ENCODE measurements around the gene WWOX. TPM values are rescaled to one million over a fixed set of nuclear protein-coding genes. Genes with fewer than 3 reads are reported as not detected.
A peak's percentile ranks its signal among the peaks of the same experiment; 100 is the strongest.
"Not testable (repeated sequence)": the region's sequence is repeated elsewhere in the genome, so short reads cannot be mapped to it uniquely, and the experiment has no call there.

Gene WWOX
- total RNA-seq, result 16.0 and 17.8 TPM in 2 replicates

DNA sequence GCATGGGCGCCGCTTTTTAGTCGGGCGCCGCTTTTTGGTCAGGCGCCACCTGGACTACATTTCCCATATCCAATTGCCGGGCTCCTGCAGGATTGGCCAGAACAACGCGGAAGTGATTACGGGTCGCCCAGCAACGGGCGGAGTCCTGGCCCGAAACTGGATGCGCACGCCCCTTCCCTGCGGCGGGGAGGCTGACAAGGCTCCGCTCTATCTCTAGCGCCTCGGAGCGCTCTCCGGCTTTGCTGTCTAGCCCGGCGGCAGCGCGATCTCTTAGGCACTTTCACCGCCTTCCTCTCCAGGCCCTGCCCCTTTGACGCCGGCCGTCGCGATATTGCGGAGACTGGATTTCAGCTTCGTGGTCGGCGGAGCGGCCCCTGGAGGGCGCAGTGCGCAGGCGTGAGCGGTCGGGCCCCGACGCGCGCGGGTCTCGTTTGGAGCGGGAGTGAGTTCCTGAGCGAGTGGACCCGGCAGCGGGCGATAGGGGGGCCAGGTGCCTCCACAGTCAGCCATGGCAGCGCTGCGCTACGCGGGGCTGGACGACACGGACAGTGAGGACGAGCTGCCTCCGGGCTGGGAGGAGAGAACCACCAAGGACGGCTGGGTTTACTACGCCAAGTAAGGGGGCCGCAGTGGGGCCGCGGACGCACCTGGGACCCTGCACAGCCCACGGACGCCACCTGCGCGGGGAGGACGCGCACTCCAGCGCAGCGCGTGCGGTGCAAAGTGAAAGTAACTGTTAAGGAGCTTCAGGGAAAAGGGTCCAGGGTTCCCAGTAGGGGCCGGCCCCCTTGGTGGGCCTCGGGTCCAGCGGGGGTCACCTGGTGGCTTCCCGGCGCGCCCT, at the start of gene WWOX:
WWOX (plus strand) TSS at position 384 of the 841 bp plus-strand sequence.
- H3K36me3 Mint-ChIP-seq (ENCODE audit: low read depth), result peaks cover 3% of the 10 kb centered on the region

DNA sequence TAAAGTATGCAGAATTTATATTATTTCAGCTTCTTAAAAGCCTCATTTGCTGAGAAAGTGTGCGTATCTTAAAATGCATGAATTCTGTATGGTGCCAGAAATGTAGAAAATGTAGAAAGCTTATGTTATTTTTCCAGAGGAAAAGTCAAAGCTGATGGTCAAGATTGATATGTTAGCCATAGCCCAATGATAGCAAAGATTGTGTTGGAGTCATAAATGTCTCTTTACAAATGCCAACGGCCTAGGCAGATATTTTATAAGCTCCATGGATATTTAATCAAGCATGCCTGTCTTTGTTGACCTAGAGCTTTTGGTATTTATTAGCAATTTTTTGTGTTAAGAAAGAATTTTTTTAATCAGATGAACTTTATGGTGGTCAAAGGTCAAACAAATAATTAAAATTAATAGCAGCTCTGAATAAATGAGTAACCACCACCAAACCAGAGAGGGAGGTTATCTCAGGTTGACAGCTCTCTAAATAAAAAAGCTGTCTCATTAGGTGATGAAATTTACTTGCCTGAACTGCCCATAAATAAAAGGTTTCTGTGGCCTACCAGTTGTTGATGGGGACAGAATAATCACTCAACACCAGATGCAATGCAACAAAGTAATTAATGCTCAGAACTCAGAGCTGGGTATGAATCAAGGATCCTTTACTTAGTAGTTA, 48.6 kb upstream of the WWOX start:
- intact Hi-C loops (cut with micrococcal nuclease), result no loop called here
- Mint-ChIP-seq H3K36me3 (ENCODE audit: low read depth) (no peaks in the 10 kb centered on the region), H3K9me3 (no peaks in the 10 kb centered on the region), H3K27me3 (ENCODE audit: insufficient read depth) (peaks cover 2% of the 10 kb centered on the region), H3K27ac (no peak overlapping the region), H3K4me1 (ENCODE audit: low read depth) (no peaks in the 10 kb centered on the region), H3K4me3 (no peak overlapping the region)
- no peak for DNase-seq (ENCODE audit: low spot score)

More for the DNA sequence above, at the start of gene WWOX:
- peak within 1 kb of the TSS; percentile 85 for H3K27ac Mint-ChIP-seq
- H3K4me1 Mint-ChIP-seq (ENCODE audit: low read depth), result peaks cover 24% of the 10 kb centered on the region
- peaks cover 7% of the 10 kb centered on the region for H3K27me3 Mint-ChIP-seq (ENCODE audit: insufficient read depth)
- peak; percentile 95 for DNase-seq (ENCODE audit: low spot score)
- H3K4me3 Mint-ChIP-seq, result peak within 1 kb of the TSS; percentile 90
- intact Hi-C loops (cut with micrococcal nuclease), result loop anchor here (1.0 kb wide), 5 partner anchors 96 to 908 kb away; partner anchors contain the start of genes MON1B and NUDT7
- H3K9me3 Mint-ChIP-seq, result peaks cover 3% of the 10 kb centered on the region

DNA sequence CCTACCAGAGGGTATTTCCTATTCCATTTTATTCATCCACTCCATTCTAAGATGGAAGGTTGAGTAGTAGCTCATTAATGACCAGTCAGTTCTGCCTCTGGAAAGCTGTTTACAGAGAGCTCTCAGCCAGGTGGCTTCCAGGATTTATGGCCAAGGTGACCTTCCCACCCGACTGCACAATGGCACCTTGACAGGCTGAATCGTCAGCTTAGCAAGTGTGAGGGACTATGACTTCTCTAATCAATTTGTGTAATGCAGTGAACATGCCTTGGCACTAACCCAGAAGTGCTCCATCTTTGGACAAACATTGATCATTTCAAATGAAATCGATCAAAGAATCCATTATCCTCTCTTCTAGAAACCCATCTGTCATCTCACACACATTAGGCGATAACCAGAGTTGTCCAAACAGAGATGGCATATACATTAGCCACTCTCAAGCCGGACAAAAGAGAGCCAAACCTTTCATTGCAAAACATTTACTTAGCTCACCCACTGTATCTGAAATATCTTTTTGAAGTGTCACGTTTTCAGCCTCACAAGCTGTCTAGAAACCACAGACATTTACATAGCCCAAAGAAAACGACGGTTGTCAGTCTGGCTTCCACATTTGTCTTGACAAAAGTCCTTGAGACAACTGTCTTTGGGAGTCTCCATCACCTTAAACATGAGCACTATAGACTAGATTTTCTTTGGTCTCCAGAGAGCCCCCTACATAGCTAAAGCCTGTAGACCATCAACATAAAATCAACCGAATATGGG, 41.5 kb upstream of the WWOX start:
- no peak overlapping the region for H3K4me3 Mint-ChIP-seq
- no peaks in the 10 kb centered on the region for H3K9me3 Mint-ChIP-seq
- H3K27me3 Mint-ChIP-seq (ENCODE audit: insufficient read depth), result no peaks in the 10 kb centered on the region
- DNase-seq (ENCODE audit: low spot score), result no peak
- no peaks in the 10 kb centered on the region for H3K36me3 Mint-ChIP-seq (ENCODE audit: low read depth)
- no peak overlapping the region for H3K27ac Mint-ChIP-seq
- H3K4me1 Mint-ChIP-seq (ENCODE audit: low read depth), result no peaks in the 10 kb centered on the region
- intact Hi-C loops (cut with micrococcal nuclease), result no loop called here

DNA sequence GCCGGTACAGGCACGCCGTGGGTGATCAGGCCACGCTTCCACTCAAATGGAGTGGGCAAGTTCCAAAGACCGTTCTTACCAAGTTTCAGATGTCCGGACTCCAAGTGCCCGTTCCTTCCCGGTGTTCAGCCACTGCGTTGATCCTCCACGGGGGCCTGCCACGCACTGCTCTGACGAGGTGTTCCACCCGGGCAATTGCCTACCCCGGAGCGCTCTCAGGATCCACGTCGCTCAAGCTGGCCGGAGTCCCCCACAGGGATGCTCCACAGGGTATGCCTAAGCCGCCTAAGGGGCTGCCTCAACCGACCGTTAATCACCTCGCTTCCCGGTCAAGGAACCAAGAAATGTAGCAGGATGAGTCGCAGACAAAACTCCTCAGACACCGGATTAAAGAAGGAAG, 39.6 kb upstream of the WWOX start:
- H3K9me3 Mint-ChIP-seq; H3K27ac Mint-ChIP-seq; H3K4me1 Mint-ChIP-seq (ENCODE audit: low read depth); H3K4me3 Mint-ChIP-seq; DNase-seq (ENCODE audit: low spot score); H3K36me3 Mint-ChIP-seq (ENCODE audit: low read depth); H3K27me3 Mint-ChIP-seq (ENCODE audit: insufficient read depth); intact Hi-C loops (cut with micrococcal nuclease): not testable (repeated sequence)

DNA sequence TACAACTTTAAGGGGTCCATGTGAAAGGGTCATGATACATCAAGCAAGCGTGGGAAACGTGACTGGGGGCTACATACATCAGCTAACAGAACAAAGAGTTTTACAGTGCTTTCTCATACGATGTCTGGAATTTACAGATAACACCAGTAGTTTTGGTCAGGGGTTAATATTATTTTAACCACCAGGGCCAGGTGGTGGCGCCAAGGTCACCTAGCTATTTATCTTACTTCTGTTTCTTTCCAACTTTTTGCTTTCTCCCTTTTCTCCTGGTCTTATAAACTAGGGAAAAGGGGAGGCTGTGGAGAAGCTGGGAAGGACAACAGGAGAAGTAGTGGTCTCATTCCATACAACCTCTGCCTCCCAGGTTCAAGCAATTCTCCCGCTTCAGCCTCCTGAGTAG, 39.2 kb upstream of the WWOX start:
- no peak for DNase-seq (ENCODE audit: low spot score)
- intact Hi-C loops (cut with micrococcal nuclease), result no loop called here
- H3K4me3 Mint-ChIP-seq, result no peak overlapping the region
- H3K27me3 Mint-ChIP-seq (ENCODE audit: insufficient read depth), result peaks cover 5% of the 10 kb centered on the region
- H3K4me1 Mint-ChIP-seq (ENCODE audit: low read depth), result no peaks in the 10 kb centered on the region
- H3K9me3 Mint-ChIP-seq, result no peaks in the 10 kb centered on the region
- no peaks in the 10 kb centered on the region for H3K36me3 Mint-ChIP-seq (ENCODE audit: low read depth)
- no peak overlapping the region for H3K27ac Mint-ChIP-seq

DNA sequence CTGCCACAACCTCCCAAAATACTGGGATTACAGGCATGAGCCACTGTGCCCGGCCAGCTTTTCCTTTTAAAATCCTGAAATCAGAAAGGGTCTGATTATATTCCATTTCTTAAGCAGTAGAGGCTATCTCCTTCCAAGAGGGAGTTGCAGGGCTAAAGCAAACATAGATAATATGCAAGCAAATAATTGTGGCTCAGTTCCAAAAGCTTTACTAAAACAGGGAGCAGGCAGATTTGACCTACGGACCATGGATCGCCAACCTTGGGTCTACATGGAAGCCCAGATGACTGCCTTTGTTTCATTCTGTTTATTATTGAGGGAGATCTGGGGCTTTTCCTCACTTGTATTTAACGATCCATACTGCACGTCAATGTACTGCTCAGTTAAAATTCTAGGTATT, 38.6 kb upstream of the WWOX start:
- Mint-ChIP-seq H3K4me3 (no peak overlapping the region), H3K27me3 (ENCODE audit: insufficient read depth) (peaks cover 9% of the 10 kb centered on the region), H3K27ac (no peak overlapping the region), H3K36me3 (ENCODE audit: low read depth) (no peaks in the 10 kb centered on the region), H3K9me3 (no peaks in the 10 kb centered on the region), H3K4me1 (ENCODE audit: low read depth) (no peaks in the 10 kb centered on the region)
- intact Hi-C loops (cut with micrococcal nuclease), result no loop called here
- DNase-seq (ENCODE audit: low spot score), result no peak

DNA sequence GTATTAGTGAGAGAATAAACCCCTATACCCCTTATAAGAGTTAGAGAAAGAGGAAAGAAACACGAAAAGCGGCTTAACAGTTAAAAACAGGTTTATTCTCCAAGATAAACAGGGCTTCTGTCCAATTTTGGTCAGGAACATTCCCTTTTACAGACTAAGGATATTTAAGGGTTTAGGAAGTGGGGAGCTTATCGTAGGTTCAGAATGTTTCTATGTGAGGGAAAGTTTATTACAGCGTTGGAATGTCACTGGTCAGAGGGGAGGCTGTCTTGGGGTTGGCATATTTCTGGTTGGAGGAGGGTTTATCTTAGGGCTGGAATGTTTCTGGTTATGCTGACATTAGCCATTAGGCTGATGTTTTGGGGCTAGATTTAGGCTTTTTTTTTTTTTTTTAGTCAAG, 34.1 kb upstream of the WWOX start:
- intact Hi-C loops (cut with micrococcal nuclease), result no loop called here
- Mint-ChIP-seq H3K36me3 (ENCODE audit: low read depth) (no peaks in the 10 kb centered on the region), H3K9me3 (no peaks in the 10 kb centered on the region), H3K4me1 (ENCODE audit: low read depth) (no peaks in the 10 kb centered on the region), H3K27ac (no peak overlapping the region), H3K27me3 (ENCODE audit: insufficient read depth) (peaks cover 9% of the 10 kb centered on the region), H3K4me3 (no peak overlapping the region)
- no peak for DNase-seq (ENCODE audit: low spot score)

DNA sequence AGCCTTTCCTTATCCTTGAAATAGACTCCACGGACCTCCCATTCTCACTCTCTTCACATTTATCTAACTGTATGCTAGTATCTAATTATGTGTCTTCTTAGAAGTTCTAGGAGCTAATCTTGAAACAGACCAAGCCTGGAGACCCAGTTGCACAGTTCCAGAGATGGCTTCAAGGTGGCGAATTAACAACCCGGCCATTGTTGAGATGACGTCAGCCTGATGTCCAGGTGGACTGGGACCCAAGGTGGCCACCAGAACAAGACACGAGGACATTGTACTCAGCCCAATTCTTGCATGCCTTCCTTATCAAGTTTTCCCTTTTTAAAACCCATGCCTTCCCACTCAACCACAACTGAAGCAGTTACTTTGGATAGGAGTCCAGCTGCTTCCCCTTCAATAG, 29.5 kb upstream of the WWOX start:
- H3K4me3 Mint-ChIP-seq, result no peak overlapping the region
- no peaks in the 10 kb centered on the region for H3K36me3 Mint-ChIP-seq (ENCODE audit: low read depth)
- peaks cover 20% of the 10 kb centered on the region for H3K27me3 Mint-ChIP-seq (ENCODE audit: insufficient read depth)
- H3K27ac Mint-ChIP-seq, result no peak overlapping the region
- intact Hi-C loops (cut with micrococcal nuclease), result no loop called here
- no peak for DNase-seq (ENCODE audit: low spot score)
- H3K4me1 Mint-ChIP-seq (ENCODE audit: low read depth), result no peaks in the 10 kb centered on the region
- no peaks in the 10 kb centered on the region for H3K9me3 Mint-ChIP-seq

DNA sequence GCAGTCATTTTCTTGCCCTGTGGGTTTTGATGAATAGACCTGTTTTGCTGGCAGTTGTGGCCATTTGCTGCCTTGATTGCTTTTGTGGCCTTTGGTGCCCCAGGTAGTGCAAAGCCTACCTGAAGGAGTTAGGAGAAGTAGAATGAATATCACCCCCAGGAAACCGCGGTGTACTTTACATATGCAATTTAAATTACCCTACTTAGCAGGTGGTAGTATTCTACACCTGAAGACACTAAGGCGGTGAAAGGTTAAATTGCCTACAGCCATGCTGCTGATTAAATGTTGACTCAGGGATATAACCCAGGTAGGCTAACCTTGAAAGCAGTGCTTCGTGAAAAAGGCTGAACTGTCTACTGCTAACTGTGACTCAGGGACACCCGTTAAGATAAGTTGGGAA, 27.2 kb upstream of the WWOX start:
- Mint-ChIP-seq H3K9me3 (no peaks in the 10 kb centered on the region), H3K27ac (no peak overlapping the region), H3K36me3 (ENCODE audit: low read depth) (no peaks in the 10 kb centered on the region), H3K27me3 (ENCODE audit: insufficient read depth) (peaks cover 13% of the 10 kb centered on the region), H3K4me1 (ENCODE audit: low read depth) (no peaks in the 10 kb centered on the region), H3K4me3 (no peak overlapping the region)
- intact Hi-C loops (cut with micrococcal nuclease), result no loop called here
- no peak for DNase-seq (ENCODE audit: low spot score)

DNA sequence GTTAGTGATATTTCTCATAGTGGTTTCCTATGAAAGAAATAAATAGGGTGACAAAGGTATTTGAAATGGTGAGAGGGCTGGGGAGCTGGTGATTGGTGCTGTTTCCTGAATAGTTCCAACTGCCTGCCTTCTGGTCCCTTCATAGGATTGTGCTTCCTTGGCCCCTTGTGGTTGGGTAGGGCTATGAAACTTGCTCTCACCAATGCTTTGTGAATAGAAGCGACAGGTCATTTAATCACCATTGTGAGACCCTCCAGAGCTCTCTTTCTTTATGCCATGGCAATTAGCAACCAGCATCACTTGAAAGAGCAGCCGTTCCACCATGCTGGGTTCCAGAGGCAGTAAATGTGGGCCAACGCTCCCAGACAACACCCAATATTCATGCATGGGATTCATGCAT, 23.7 kb upstream of the WWOX start:
- Mint-ChIP-seq H3K4me1 (ENCODE audit: low read depth) (no peaks in the 10 kb centered on the region), H3K36me3 (ENCODE audit: low read depth) (no peaks in the 10 kb centered on the region), H3K27ac (no peak overlapping the region), H3K9me3 (no peaks in the 10 kb centered on the region), H3K27me3 (ENCODE audit: insufficient read depth) (peaks cover 13% of the 10 kb centered on the region), H3K4me3 (no peak overlapping the region)
- no peak for DNase-seq (ENCODE audit: low spot score)
- intact Hi-C loops (cut with micrococcal nuclease), result no loop called here

DNA sequence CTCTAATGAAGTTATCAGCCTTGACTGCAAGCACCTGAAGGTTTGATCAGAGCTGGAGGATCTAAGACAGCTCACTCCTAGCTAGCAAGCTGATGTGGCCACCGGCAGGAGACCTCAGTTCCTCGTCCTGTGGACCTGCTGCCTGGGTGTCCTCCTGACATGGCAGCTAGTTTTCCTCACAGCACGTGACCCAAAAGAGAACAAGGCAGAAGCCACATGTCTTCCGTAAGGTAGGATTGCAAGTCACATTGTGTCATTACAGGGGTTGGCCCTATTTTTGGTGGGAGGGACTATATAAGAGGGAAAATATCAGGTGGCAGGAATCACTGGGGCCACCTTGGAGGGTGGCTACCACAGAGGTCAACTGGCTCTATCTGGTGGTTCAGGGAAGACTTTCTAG, 18.1 kb upstream of the WWOX start:
- no peak overlapping the region for H3K27ac Mint-ChIP-seq
- no peak for DNase-seq (ENCODE audit: low spot score)

DNA sequence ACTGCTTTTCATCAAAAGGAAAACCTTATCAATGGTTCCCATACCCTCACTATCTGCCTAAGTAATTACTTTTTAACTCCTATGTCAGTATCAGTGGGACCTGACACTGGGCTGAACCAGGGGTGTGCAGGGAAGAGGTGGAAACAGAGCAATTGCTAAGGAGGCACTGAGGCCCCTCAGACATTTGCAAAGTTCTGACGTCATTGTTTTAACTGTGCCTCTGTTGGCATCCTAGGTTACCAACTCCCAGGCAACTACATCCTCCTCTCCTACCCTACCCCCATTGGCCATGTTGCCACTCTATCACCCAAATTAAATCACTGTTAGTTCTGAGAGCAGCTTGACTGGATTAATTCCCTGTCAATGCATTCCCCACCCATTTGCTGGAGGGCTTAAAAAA, 8.0 kb upstream of the WWOX start:
- Mint-ChIP-seq H3K36me3 (ENCODE audit: low read depth) (no peaks in the 10 kb centered on the region), H3K27me3 (ENCODE audit: insufficient read depth) (peaks cover 10% of the 10 kb centered on the region), H3K4me3 (no peak overlapping the region), H3K27ac (no peak overlapping the region), H3K9me3 (peaks cover 3% of the 10 kb centered on the region), H3K4me1 (ENCODE audit: low read depth) (no peaks in the 10 kb centered on the region)
- no peak for DNase-seq (ENCODE audit: low spot score)
- intact Hi-C loops (cut with micrococcal nuclease), result no loop called here

More for the DNA sequence above, 18.1 kb upstream of the WWOX start:
- Mint-ChIP-seq H3K4me1 (ENCODE audit: low read depth) (no peaks in the 10 kb centered on the region), H3K36me3 (ENCODE audit: low read depth) (no peaks in the 10 kb centered on the region), H3K27me3 (ENCODE audit: insufficient read depth) (peaks cover 2% of the 10 kb centered on the region), H3K9me3 (no peaks in the 10 kb centered on the region), H3K4me3 (no peak overlapping the region)
- intact Hi-C loops (cut with micrococcal nuclease), result no loop called here

DNA sequence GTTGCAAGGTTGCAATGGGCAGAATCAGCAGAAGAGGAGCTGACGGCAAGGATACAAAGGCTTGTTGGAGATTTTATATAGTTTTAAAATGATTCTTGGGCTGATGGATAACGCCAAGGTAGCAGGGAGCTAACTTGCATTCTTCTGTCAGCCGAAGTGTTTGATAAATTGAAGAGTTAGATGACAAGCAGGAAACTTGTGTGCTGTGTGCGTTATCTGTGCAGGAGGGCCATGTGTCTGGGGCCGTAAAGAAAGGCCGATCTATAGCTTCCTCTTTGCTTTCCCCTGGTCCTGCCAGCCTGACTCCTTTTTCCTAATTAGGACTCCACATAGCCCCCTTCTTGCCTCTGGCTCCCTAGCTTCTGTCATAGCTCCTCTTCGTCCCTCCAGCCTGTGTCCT, 6.7 kb upstream of the WWOX start:
- H3K36me3 Mint-ChIP-seq (ENCODE audit: low read depth), result peaks cover 3% of the 10 kb centered on the region
- H3K4me3 Mint-ChIP-seq, result no peak overlapping the region
- no peak overlapping the region for H3K27ac Mint-ChIP-seq
- peaks cover 3% of the 10 kb centered on the region for H3K9me3 Mint-ChIP-seq
- intact Hi-C loops (cut with micrococcal nuclease), result no loop called here
- no peaks in the 10 kb centered on the region for H3K4me1 Mint-ChIP-seq (ENCODE audit: low read depth)
- peaks cover 10% of the 10 kb centered on the region for H3K27me3 Mint-ChIP-seq (ENCODE audit: insufficient read depth)
- no peak for DNase-seq (ENCODE audit: low spot score)

All from activated T-helper 1 cell treated with anti-CD3 and anti-CD28 coated beads, Interleukin-12 subunit alpha, Interleukin-12 subunit beta, Interleukin-2, Interleukin-4 antibody, amounts not matched to agents 30 ng/mL and 10 ng/mL and 1 ng/mL, durations not matched to agents 14 hours and 24 hours and 36 hours (primary cell).